Neural crest cell (in vitro differentiated cells): ENCODE results near the gene SGF29. TPM values are rescaled to one million over a fixed set of nuclear protein-coding genes. Genes with fewer than 3 reads are reported as not detected.

ENCODE experiments used
- DNase-seq: peaks from one replicate; pipeline ENCODE4 v3.0.0; 2021; ENCODE audit warnings: low read depth, mixed read lengths, low spot score
- H3K27ac Mint-ChIP-seq: one replicate; pipeline ENCODE4 v1.8.0; 2021; ENCODE audit warnings: mild to moderate bottlenecking, mixed read lengths; ENCODE audit not compliant: unreplicated experiment
- H3K27me3 Mint-ChIP-seq: 2 replicates; pipeline ENCODE4 v1.8.0; 2021; ENCODE audit warnings: low read depth, mild to moderate bottlenecking, mixed read lengths
- H3K36me3 Mint-ChIP-seq: 2 replicates; pipeline ENCODE4 v1.8.0; 2021; ENCODE audit warnings: low read depth, mild to moderate bottlenecking, mixed read lengths
- H3K4me1 Mint-ChIP-seq: 2 replicates; pipeline ENCODE4 v1.8.0; 2021; ENCODE audit warnings: mixed read lengths
- H3K4me3 Mint-ChIP-seq: one replicate; pipeline ENCODE4 v1.8.0; 2021; ENCODE audit warnings: mild to moderate bottlenecking, mixed read lengths
- H3K9me3 Mint-ChIP-seq: 2 replicates; pipeline ENCODE4 v1.8.0; 2021; ENCODE audit warnings: mixed read lengths
- CTCF ChIP-seq: fragments of 200-600 bp; sonication (generic); conservative IDR thresholded peaks from 2 replicates; pipeline ENCODE4 v1.5.0; 2021; ENCODE audit warnings: antibody characterized with exemption, mild to moderate bottlenecking
- long read RNA-seq: library from polyadenylated mRNA; unstranded; transcript quantifications from one replicate; pipeline ENCODE4 v2.0.0, GENCODE V29; 2020
- total RNA-seq: library from RNA; stranded (reverse); gene quantifications from 2 replicates; pipeline ENCODE4 v1.2.1, GENCODE V29; 2021

SGF29 gene
- 34.4 and 41.1 TPM in 2 replicates for total RNA-seq
- long read RNA-seq, transcript SGF29-201 (10 exons, 1,153 nt): major isoform, 10 of 15 reads
- long read RNA-seq, partial matches to known transcripts: 2 of 15 reads
- long read RNA-seq, other reads (novel, unspliced or antisense): 2 of 15 reads

- DNase-seq: peak; percentile 80
- Mint-ChIP-seq H3K27me3 (peaks cover 4% of the 10 kb centered on the region), H3K36me3 (peaks cover 10% of the 10 kb centered on the region), H3K27ac (peak within 1 kb of the TSS; percentile 99), H3K4me3 (peak within 1 kb of the TSS; percentile 97), H3K9me3 (no peaks in the 10 kb centered on the region), H3K4me1 (peaks cover 28% of the 10 kb centered on the region)
- TF ChIP-seq CTCF: no peak
Measured at GRCh38 chr16:28553776-28554633, at the start of gene SGF29. Gene SGF29 (plus strand): TSS chr16:28553920. CDS start chr16:28581070, 27,150 bp downstream.

GRCh38 chr16:28504707-28505404 is 48.9 kb upstream of the SGF29 start:
- TF ChIP-seq CTCF: no peak
- no peak overlapping the region for H3K4me3 Mint-ChIP-seq
- H3K9me3 Mint-ChIP-seq: no peaks in the 10 kb centered on the region
- H3K36me3 Mint-ChIP-seq: no peaks in the 10 kb centered on the region
- DNase-seq: no peak
- peaks cover 14% of the 10 kb centered on the region for H3K27me3 Mint-ChIP-seq
- H3K27ac Mint-ChIP-seq: no peak overlapping the region
- no peaks in the 10 kb centered on the region for H3K4me1 Mint-ChIP-seq

GRCh38 chr16:28505489-28506137 is 48.1 kb upstream of the SGF29 start:
- Mint-ChIP-seq H3K27ac (no peak overlapping the region), H3K27me3 (peaks cover 14% of the 10 kb centered on the region), H3K4me3 (no peak overlapping the region), H3K36me3 (no peaks in the 10 kb centered on the region), H3K4me1 (no peaks in the 10 kb centered on the region), H3K9me3 (no peaks in the 10 kb centered on the region)
- TF ChIP-seq CTCF: no peak
- DNase-seq: no peak

GRCh38 chr16:28511031-28511430 is 42.7 kb upstream of the SGF29 start:
- no peak overlapping the region for H3K4me3 Mint-ChIP-seq
- TF ChIP-seq CTCF: no peak
- no peaks in the 10 kb centered on the region for H3K4me1 Mint-ChIP-seq
- H3K27me3 Mint-ChIP-seq: peaks cover 6% of the 10 kb centered on the region
- no peak overlapping the region for H3K27ac Mint-ChIP-seq
- DNase-seq: no peak
- no peaks in the 10 kb centered on the region for H3K9me3 Mint-ChIP-seq
- no peaks in the 10 kb centered on the region for H3K36me3 Mint-ChIP-seq
